ENCODE measurements around the gene TXNL4A.
"Not testable (repeated sequence)": the region's sequence is repeated elsewhere in the genome, so short reads cannot be mapped to it uniquely, and the experiment has no call there.

The TXNL4A gene

DNA sequence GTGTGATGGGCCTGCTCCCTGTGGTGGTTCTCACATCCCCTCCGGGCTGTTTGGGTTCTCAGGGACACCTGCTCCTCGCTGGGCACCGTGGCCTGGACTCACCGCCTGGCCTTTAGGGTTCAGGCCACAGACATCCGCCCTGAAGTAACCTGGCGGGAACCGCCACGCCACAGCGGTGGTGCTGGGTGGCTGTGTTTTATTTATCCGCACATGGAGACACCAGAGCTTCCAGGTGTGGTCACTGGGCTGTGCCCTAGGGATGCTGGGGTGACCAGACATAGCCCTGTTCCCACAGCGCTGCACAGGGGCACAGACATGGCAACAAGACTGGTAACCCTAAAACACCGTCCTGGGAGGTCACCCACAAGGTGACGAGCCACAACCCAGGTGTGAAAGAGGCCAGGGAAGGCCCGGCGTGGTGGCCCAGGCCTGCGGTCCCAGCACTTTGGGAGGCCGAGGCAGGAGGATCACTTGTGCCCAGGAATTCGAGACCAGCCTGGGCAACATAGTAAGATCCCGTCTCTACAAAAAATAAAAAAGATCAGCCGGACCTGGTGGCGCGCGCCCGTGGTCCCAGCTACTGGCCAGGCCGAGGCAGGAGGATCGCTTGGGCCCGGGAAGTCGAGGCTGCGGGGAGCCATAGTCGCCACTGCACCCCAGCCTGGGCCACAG is 24.6 kb downstream of the TXNL4A start:
- no peak for DNase-seq

DNA sequence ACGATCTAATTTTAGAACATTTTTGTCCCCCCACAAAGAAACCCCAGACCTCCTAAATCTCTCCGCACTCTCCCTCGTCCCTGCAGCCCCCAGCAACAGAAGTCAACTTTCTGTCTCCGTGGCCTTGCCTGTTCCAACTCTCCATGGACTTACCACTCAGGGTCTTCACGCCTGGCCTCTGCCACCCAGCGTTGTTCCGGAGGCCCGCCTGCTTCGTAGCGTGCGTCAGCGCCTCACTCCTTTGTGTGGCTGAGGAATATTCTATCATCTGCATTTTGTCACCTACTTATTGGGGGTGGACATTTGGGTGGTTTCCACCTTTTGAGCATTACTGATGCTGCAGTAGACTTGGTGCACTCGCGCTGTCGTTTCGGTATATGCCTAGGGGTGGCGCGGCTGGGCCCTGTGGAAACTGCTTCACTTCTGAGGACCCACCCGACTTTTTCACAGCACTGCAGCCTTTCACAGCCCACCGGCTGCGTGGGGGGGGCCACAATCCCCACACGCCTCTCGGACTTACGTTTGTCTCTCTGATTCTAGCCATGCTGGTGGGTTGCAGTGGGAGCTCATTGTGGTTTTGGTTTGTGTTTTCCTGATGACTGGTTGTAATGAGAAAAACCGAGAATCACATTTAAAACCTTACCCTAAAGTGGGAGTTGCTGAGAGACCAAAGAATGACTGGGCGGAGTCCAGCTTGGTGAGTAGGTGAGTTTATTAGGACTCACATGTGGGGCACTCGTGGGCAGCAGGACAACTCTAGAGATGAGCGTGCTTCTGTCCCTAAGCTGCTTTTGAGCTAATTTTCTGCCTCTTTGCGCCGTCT is 25.3 kb downstream of the TXNL4A start:
- DNase-seq: peak; percentile 40

DNA sequence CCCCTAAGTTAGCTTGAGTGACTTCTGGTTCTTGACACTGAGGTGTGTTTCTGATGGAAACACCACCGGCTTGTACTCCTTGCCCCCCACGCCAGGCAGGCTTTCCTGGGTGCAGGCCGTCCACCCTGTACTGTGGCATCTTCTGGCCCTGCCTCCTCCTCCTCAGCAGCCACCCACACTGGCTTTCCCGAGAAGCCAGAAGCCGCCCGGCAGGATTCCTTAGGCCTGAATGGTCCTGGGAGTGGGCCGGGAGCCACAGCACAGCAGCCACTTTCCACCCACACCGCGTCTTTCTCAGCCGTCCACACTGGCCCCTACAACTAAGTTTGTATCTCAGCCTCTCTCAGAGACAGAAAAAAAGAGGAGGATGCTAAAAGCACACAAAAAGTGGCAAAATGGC is 26.1 kb downstream of the TXNL4A start:
- no peak for DNase-seq

DNA sequence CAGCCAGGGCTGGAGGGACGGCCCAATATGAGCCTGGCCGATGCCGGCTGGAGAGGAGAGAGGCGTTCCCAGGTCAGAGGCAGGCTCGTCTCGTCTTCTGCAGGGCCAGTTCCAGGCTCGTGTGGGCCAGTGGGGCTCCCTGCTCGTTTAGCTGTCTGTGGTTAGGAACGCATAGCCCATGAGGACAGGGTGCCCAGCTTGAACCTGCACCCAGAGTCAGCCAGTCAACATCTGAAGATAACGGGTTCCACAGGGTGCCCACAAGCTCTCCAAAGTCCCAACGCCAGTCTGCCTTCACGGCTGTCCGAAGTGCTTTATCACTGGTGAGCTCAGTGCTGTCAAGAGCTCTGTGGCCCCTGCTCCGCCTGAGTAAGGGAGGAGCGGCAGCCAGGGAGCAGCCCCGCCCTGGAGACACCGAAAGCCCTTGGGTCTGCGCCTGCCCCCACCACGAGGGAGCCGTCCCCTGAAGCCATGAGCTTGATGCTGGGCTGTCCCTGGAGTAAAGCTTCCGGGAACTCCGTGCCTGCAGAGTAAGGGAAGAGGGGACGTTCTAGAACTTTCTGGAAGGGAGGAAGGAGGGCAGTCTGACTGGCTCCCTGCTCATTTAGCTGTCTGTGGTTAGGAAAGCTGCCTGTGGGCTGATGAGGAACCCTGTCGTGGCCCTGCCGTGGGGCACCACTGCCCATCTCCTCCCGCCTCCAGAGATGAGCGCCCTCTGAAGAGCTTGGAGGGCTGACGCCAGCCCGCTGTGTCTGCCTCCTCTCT is 26.7 kb downstream of the TXNL4A start:
- no peak for DNase-seq

DNA sequence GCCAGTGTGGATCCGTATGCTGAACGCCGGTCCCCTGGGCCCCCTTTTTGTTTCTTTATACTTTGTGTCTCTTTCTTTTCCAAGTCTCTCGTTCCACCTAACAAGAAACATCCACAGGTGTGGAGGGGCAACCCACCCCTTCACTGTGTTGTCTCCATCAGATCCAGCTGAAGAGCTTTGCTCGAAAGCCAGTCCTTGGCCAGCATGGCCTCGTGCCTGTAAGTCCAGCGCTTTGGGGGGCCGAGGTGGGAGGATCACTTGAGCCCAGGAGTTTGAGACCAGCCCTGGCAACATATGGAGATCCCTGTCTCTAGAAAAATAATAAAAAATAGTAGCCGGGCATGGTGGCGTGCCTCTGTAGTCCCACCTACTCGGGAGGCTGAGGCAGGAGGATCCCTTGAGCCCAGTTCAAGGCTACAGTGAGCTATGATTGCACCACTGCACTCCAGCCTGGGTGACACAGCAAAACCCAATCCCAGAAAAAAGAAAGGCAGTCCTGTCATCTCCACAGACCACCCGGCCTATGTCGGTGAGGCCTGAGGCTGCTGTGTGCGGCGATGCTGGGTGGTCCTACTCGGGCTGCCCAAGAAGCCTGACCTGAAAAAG is 27.3 kb downstream of the TXNL4A start:
- no peak for DNase-seq

DNA sequence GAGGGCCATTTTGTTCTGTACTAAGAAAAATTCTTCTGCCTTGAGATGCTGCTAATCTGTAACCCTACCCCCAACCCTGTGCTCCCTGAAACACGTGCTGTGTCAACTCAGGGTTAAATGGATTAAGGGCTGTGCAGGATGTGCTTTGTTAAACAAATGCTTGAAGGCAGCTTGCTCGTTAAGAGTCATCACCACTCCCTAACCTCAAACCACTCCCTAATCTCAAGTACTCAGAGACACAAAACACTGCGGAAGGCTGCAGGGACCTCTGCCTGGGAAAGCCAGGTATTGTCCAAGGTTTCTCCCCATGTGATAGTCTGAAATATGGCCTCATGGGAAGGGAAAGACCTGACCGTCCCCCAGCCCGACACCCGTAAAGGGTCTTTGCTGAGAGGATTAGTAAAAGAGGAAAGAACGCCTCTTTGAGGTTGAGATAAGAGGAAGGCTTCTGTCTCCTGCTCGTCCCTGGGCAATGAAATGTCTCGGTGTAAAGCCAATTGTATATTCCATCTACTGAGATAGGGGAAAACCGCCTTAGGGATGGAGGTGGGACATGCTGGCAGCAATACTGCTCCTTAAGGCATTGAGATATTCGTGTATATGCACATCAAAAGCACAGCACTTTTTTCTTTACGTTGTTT is 28.1 kb downstream of the TXNL4A start:
- DNase-seq: not testable (repeated sequence)

DNA sequence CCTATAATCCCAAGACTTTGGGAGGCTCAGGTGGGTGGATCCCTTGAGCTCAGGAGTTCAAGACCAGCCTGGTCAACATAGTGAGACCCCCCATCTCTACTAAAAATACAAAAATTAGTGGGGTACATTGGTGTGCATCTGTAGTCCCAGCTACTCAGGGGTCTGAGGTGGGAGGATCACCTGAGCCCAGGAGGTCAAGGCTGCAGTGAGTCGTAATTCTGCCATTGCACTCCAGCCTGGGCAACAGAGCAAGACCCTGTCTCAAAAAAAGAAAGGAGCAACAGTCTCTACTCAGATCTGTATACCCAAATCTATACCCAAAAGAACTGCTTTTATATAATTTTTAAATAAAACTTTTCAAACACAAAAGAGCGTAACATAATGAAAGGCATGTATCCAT is 29.4 kb downstream of the TXNL4A start:
- no peak for DNase-seq

DNA sequence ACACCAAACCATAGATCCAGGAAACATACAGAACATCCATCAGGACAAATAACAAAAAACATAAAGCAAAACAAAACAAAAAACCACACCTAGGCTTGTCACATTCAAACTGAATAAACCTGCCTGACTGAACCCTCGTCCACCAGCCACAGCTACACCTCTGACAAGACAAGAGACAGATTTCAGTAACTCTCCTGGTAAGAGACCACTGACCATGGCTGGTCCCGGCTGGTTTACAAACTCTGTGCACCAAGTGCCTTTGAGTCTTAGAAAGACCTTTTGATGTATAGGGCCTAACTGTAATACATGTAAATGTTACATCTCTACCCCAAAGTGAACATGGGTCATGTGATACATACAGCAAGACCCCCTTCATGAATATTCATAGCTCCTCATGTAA is 32.1 kb downstream of the TXNL4A start:
- no peak for DNase-seq

DNA sequence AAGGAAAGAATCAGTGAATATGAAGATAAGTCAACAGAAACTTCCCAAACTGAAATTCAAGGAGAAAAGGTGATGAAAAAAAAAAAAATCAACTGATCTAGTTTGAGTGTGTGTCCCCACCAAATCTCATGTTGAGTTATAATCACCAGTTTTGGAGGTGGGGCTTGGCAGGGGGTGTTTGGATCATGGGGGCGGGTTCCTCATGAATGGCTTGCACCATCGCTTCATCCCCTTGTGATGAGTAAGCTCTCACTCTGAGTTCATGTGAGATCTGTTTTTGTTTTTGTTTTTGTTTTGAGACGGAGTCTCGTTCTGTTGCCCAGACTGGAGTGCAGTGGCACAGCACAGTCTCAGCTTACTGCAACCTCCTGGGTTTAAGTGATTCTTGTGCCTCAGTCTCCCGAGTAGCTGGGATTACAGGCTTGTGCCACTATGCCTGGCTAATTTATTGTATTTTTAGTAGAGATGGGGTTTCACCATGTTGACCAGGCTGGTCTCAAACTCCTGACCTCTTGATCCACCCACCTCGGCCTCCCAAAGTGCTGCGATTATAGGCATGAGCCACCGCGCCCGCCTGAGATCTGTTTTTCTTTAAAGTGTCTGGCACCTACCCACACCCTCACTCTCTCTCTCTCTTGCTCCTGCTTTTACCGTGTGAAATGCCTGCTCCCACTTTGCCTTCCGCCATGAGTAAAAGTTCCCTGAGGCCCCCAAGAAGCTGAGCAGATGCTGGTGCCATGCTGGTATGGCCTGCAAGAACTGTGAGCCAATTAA is 32.9 kb downstream of the TXNL4A start:
- DNase-seq: no peak

DNA sequence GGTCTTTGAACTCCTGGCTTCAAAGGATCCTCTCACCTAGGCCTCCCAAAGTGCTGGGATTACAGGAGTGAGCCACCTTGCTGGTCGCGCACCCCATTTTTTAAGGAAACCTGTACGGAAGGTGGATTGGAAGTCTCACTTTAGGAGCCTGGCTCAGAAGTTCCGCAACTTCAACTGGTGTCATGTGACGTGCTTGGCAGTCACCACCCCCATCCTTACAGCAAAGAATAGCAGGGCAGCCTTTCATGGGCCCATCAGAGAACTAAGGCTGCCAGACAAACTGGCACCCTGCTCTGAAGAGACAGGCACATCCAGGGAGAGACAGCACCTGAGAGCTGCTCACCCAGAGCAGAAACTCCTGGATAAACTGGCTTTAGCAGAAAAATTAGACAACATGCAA is 33.6 kb downstream of the TXNL4A start:
- no peak for DNase-seq

DNA sequence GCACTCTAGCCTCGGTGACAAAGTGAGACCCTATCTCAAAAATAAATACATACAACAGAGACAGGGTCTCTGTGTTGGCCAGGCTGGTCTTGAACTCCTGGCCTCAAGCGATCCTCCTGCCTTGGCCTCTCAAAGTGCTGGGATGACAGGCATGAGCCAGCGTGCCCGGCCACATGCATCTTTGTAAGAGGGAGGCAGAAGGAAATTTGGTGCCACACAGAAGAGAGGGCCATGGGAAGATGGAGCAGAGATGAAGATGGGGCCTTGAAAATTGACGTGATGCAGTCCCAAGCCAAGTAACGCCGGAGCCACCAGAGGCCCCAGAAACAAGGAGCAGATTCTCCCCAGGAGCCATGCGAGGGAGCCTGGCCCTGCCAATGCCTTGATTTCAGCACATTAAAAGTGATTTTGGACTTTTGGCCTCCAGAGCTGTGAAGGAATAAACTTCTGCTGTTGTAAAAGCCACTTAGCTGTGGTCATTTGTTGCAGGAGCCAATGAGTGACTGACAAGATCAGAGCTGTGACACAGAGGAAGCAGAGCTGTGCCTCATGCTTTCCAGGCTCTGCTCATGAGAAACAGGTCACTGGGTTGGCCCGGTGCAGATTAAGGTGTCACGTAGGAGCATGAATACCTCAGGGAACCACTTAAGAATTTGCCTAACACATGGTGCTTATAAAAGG is 34.3 kb downstream of the TXNL4A start:
- DNase-seq: no peak

DNA sequence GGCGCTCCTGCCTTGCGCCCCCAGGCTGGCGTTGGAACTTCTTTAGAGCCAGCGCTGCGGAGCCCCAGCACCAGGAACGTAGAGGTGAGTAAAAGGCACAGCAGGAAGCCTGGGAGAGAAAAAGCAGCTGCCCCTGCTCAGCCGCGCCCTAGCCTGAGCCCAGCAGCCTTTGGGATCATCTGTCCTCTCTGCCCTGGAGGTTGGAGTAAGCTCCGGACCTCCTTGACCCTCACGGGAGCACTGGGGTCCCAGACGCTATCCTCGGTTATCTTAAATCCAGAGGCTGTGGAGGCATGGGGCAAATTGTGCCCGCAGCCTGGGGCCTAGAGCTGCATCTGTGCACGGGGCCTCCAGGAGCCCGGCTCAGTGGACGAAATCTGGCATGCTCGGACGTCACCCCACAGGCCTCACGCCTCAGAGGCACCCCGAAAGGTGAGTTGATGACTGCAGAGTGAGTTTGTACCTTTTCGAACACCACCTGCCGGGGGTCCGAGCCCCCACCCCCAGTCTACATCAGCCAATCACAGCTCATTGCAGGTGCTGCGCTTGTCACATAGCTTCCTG is 35.3 kb downstream of the TXNL4A start:
- DNase-seq: no peak

DNA sequence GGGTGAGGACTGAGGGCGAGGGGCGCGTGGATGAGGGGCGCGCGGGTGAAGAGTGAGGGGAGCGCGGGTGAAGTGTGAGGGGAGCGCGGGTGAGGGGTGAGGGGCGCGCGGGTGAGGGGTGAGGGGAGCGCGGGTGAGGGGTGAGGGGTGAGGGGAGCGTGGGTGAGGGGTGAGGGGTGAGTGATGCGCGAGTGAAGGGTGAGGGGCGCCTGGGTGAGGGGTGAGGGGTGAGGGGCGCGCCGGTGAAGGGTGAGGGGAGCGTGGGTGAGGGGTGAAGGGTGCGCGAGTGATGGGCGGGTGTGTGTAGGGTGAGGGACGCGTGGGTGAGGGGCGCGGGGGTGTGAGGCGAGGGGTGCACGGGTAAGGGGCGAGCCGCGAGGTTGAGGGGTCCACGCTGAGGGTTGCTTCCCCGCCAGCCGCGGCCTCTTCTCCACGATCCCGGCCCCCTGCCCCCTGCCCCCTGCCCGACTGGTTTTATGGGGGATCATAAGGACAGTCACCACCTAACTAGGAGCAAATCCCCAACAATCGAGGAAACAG is 35.8 kb downstream of the TXNL4A start:
- no peak for DNase-seq

DNA sequence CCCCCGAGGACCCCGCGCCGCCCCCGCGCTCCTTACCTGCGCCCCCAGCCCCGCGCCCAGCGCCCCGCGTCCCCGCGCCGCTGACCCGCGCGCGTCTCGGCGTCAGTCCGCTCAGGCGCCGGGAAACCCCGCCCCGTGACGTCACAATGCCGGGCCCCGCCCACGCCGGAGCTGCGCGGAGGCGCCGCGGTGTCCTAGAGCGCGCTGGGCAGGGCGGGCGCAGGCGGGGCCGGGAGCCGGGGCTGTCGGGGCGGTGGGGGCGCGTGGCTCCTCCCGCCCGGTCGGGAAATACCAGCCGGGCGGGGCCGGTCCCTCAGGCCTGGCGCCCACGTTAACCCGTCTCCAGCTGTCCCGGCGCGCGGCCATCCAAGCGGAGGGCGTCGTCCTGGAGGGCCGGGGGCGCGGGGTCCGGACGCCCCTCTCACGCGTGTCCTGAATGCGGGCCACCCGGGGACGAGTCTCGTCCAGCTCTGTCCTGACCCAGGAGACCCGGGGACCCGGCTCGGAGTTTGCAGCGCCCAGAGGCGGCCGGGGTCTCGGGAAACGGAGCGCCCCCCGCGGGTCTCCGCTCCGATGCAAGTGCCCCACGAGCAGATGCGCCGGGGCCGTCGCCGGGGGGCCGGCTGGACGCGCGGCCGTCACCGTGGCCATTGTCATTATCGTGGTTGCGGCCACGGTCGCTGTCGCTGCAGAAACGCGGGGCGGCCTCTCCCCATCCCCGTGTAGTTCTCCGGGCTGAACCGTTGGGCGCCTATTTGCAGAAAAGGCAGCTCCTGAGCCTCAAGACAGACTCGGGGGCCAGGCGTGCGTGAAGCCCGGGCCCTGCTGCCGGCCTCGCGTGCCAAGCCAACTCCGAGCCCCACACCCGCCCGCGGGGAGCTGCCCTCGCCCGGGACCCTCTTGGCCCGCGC is 36.6 kb downstream of the TXNL4A start, which contains the start of gene SLC66A2:
Gene SLC66A2, minus strand, starts transcription at position 109 of the 911 bp plus-strand sequence. CDS start 727 bp downstream, outside the sequence.
- DNase-seq: peak; percentile 99

DNA sequence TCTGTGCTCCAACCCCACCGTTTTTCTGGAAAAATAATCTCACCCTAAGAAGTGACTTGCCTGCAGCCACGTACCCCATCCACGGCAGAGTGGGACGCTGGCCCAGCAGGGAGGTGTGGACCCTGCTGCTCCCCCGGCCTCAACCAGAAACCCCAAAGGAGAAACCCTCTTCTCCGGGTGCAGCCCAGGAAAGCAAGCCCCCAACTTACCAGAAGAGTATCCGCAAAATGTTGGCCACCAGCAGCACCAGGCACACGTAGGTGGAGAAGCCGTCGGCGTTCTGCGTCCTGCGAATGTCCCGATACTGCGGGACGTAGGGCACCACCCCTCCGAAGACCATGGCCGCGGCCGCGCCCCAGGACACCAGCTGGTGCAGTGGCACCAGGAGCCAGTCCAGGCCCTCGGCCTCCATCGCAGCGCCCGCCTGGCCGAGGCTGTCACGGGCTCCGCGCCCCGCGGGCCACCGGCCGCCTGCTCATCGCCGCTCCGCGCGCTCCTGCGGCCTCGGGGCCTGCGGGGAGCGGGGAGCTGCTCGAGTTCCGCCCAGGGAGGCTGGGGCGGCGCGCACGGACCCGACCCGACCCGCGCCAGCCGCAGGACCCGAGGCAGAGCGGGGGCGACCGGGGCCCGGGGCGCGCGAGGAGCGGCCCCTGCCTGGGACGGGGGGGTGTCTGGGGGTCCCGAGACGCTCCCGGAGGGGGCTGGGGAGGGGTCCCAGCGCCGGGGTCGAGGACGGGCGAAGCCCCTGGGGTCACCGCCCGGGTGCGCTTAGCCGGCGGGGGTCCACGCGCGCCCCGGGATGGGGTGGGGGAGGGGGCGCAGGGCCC is 37.6 kb downstream of the TXNL4A start:
- peak; percentile 44 for DNase-seq

DNA sequence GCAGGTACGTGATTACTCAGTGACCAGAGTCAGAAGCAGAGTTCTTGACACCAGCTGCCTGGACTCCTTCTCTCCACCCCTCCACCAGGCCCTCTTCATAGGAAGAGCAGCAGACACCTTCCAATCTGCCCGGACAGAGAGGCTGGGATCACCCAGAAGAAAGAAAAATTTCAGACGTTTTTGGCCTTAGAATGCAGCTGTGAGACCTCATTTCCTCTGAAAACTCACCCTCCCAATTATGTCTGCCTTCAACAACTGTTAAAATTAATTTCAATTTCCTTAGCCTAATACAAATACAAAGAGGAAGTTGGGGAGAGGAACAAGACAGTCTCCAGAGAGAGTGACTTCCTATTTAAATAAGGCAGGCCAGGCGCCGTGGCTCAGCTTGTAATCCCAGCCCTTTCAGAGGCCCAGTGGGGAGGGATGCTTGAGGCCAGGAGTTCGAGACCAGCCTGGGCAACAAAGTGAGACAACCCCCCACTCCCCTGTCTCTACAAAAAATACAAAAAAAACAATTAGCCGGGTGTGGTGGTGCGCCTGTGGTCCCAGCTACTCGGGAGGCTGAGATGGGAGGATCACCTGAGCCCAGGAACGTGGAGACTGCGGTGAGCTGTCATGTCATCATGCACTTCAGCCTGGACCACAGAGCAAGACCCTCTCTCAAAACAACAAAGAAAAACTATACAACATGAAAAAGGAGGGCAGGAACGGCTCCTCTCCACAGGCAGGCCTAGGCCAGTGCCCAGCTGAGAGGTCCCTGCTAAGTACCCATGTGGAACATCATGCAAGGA is 38.5 kb downstream of the TXNL4A start:
- no peak for DNase-seq

DNA sequence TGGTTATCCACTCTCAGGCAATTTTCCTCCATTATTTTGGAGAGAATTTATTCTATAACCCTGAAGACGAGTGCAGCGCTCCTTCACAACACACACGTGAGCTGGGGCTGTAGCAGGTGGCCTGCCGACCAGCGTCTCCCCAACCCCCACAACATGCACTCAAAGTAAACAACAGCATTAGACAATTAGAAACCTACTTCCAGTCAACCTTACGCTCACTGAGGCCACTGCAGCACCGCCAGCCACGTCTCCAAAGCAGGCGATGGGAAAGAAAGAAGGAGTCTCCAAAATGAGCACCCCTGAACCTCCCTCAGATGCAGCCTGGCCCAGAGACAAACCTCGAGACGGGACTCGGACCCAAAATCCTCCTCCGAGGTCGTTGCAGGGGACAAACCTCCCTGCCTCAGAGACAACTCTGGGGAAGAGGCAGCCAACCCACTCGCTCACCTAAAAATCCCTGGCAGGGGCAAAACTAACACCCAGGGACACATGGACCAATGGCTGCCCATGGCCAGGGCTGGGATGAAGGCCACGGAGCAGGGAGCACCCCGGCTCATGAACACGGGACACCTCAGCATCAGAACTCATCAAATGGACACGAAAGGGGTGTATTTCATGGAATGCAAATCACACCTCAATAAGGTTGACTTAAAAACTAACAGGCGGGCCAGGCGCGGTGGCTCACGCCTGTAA is 39.5 kb downstream of the TXNL4A start:
- DNase-seq: no peak

Data from activated T-cell treated with anti-CD3 and anti-CD28 coated beads, Interleukin-2, amount 50 U/mL, for 1 hour (primary cell).